Activated naive CD8-positive, alpha-beta T cell (primary cell): ENCODE measurements around the gene PRIM2.
A peak's percentile ranks its signal among the peaks of the same experiment; 100 is the strongest.
"Not testable (repeated sequence)": the region's sequence is repeated elsewhere in the genome, so short reads cannot be mapped to it uniquely, and the experiment has no call there.

Experiments
- H3K27ac Mint-ChIP-seq: one replicate; pipeline ENCODE4 v1.8.0; 2021; ENCODE audit warnings: mixed read lengths
- H3K27me3 Mint-ChIP-seq: one replicate; pipeline ENCODE4 v1.8.0; 2021; ENCODE audit warnings: mixed read lengths
- H3K36me3 Mint-ChIP-seq: one replicate; pipeline ENCODE4 v1.8.0; 2021; ENCODE audit warnings: mixed read lengths
- H3K4me1 Mint-ChIP-seq: one replicate; pipeline ENCODE4 v1.8.0; 2021; ENCODE audit warnings: low read depth, mixed read lengths
- H3K4me3 Mint-ChIP-seq: one replicate; pipeline ENCODE4 v1.8.0; 2021; ENCODE audit warnings: mild to moderate bottlenecking, mixed read lengths
- H3K9me3 Mint-ChIP-seq: one replicate; pipeline ENCODE4 v1.8.0; 2021; ENCODE audit warnings: low read depth, mixed read lengths

PRIM2 gene

DNA sequence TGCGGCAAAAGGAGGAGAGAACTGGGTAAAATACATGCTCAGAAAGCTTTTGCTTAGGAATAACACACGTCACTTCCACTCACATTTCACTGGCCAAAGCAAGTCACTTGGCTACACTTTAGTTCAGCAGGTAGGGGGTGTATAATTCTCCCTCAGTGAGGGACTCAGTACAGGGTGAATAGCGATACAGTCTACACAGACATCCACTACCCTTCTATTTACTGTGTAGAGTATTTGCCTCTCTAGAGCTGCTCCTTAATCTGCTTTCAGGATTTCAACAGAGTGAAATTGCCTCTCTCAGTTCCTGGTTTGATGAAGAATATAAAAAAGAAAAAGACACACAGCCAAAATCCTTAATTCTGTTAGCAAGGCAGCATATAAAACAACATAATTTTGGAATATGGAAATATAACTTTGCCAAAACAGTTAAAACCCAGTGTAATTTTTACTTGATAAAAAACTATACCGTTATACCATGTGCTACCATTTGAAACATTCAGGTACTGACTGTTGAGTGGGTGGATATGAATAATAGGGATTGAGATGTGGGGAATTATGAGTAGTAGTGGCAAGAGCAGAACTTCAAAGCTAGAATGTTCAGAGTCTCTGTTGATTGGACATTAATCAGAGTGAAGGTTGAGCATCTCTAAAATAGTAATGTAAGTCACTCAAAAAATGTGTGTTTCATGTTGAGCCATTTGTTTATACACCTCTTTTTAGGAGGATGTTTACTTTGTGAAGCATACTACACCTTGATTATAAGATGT, 51.7 kb downstream of the PRIM2 start:
- H3K36me3 Mint-ChIP-seq, result peaks cover 12% of the 10 kb centered on the region
- not testable (repeated sequence) for H3K27me3 Mint-ChIP-seq, H3K27ac Mint-ChIP-seq, H3K4me3 Mint-ChIP-seq, H3K4me1 Mint-ChIP-seq, H3K9me3 Mint-ChIP-seq

DNA sequence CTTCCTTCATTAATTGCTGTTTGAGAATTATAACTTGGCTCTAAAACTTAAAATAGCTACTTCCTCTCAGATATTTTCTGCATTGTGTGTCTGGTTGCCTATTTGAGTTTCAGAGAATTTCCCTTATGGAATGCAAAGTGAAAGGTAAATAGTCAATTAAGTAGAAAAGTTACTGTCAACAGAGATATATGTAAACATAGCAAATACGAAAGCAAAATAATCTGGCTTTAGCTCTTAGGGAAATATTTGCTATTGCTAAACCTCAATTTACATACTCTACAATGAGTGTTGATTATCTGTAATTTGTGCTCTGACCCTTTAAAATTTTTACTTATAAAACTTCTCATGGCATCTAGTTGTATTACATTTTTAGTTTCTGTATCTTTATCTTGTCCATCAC, 54.3 kb downstream of the PRIM2 start:
- not testable (repeated sequence) for H3K27ac Mint-ChIP-seq, H3K9me3 Mint-ChIP-seq, H3K27me3 Mint-ChIP-seq, H3K4me3 Mint-ChIP-seq, H3K4me1 Mint-ChIP-seq
- H3K36me3 Mint-ChIP-seq, result peaks cover 14% of the 10 kb centered on the region

DNA sequence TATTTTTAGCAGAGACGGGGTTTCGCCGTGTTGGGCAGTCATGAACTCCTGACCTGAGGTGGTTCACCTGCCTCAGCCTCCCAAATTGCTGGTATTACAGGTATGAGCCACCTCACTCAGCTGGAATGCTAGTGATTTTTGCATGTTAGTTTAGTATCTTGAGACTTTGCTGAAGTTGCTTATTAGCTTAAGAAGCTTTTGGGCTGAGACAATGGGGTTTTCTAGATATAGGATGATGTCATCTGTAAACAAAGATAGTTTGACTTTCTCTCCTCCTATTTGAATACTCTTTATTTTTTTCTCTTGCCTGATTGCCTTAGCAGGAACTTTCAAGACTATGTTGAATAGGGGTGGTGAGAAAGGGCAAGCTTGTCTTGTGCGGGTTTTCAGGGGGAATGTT, 57.3 kb downstream of the PRIM2 start:
- peaks cover 16% of the 10 kb centered on the region for H3K36me3 Mint-ChIP-seq

DNA sequence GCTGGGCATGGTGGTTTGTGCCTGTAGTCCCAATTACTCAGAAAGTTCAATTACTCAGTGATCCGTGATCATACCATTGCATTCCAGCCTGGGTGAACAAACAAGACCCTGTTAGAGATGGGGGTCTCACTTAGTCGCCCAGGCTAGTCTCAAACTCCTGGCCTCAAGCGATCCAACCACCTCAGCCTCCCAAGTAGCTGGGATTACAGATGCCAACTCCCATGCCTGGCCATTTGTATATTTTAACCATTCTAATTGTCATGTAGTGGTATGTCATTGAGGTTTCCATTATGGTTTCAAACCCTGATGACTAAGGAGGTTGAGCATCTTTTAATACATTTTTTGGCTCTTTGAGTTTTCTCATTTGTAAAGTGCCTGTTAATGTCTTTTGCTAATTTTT, 58.7 kb downstream of the PRIM2 start:
- H3K4me1 Mint-ChIP-seq, H3K27me3 Mint-ChIP-seq, H3K4me3 Mint-ChIP-seq, H3K27ac Mint-ChIP-seq, H3K9me3 Mint-ChIP-seq: not testable (repeated sequence)
- peaks cover 22% of the 10 kb centered on the region for H3K36me3 Mint-ChIP-seq

More for the DNA sequence above, 57.3 kb downstream of the PRIM2 start:
- H3K27me3 Mint-ChIP-seq, H3K27ac Mint-ChIP-seq, H3K4me3 Mint-ChIP-seq, H3K9me3 Mint-ChIP-seq, H3K4me1 Mint-ChIP-seq: not testable (repeated sequence)

DNA sequence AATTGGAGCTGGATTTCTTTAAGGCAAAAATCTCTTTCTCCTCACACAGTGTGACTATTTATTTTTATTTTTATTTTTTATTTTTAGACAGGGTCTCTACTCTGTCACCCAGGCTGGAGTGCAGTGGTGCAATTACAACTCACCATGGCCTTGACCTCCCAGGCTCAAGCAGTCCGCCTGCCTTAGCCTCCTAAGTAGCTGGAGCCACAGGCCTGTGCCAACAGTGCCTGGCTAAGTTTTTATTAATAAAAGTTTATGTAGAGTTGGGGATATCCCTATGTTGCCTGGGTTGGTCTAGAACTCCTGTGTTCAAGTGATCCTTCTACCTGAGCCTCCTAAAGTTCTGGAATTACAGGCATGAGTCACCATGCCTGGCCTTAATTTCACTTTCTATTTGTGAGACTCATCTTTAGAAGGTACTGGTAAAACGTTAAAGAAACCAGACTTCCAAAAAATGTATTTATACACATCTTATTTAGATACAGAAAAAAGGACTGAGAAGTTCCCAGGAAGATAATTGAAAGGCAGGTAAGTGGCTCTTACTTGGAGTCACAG, 71.7 kb downstream of the PRIM2 start:
- H3K27ac Mint-ChIP-seq, H3K4me1 Mint-ChIP-seq: not testable (repeated sequence)
- H3K36me3 Mint-ChIP-seq, result peaks cover 25% of the 10 kb centered on the region

DNA sequence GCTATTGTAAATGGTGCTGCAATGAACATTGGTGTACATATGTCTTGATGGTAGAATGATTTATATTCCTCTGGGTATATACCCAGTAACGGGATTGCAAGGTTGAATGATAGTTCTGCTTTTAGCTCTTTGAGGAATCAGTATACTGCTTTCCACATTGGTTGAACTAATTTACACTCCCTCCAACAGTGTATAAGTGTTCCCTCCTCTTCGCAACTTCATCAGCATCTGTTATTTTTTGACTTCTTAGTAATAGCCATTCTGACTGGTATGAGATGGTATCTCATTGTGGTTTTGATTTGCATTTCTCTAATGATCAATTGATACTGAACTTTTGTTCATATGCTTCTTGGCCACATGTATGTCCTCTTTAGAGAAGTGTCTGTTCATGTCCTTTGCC, 73.4 kb downstream of the PRIM2 start:
- H3K27ac Mint-ChIP-seq, H3K4me3 Mint-ChIP-seq, H3K27me3 Mint-ChIP-seq, H3K9me3 Mint-ChIP-seq, H3K4me1 Mint-ChIP-seq: not testable (repeated sequence)
- peaks cover 35% of the 10 kb centered on the region for H3K36me3 Mint-ChIP-seq

More for the DNA sequence above, 71.7 kb downstream of the PRIM2 start:
- not testable (repeated sequence) for H3K4me3 Mint-ChIP-seq, H3K27me3 Mint-ChIP-seq, H3K9me3 Mint-ChIP-seq

DNA sequence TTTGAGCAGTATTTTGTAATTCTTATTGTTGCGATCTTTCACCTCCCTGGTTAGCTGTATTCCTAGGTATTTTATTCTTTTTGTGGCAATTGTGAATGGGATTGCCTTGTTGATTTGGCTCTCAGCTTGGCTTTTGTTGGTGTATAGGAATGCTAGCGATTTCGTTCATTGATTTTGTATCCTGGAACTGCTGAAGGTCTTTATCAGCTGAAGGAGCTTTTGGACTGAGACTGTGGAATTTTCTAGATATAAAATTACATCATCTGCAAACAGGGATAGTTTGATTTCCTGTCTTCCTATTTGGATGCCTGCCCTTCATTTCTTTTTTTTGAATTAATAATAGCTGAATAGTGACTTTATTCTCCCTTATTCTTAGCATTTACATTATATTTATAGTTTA, 74.6 kb downstream of the PRIM2 start:
- not testable (repeated sequence) for H3K27me3 Mint-ChIP-seq, H3K27ac Mint-ChIP-seq, H3K4me3 Mint-ChIP-seq, H3K4me1 Mint-ChIP-seq
- peaks cover 45% of the 10 kb centered on the region for H3K36me3 Mint-ChIP-seq
- H3K9me3 Mint-ChIP-seq, result peaks cover 20% of the 10 kb centered on the region

DNA sequence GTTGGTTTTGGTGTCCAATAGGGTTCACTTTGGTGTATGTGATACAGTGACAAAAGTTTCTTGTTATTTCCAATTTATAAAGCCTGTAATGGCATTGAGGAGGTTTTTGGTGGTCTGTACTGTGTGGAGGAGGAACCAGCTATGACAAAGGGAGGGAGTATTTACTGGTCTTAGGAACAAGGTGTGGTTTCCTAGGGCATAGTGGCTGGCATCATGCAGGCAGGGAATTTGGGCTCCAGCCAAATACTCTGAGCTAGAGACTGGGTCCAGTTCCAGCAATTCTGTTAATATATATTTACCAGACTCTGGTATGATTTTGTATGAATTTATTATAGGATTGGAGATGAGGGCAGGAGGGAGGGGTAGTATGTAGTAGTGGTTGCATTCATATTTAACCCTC, 101.9 kb downstream of the PRIM2 start:
- H3K27ac Mint-ChIP-seq, H3K4me3 Mint-ChIP-seq, H3K27me3 Mint-ChIP-seq, H3K9me3 Mint-ChIP-seq: not testable (repeated sequence)
- Mint-ChIP-seq H3K4me1 (peaks cover 10% of the 10 kb centered on the region), H3K36me3 (peaks cover 22% of the 10 kb centered on the region)

DNA sequence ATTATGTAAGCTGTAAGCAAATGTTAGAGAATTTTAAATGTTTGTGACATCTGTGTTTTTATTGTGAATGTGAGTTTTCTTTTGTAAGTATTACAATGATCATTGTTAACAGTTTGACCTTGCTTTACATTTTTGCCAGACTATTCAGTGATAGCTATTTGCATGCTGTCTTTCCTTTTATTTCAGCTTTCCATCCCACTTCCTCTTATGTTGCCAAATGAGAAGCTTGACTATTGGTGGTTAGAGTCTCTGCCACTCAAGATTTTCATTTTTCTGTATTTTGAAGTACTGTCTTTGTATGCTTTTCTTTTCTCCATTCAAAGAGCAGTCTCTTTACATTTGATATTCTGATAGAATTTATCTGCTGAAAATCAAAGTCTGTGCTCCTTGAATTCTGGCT, 104.1 kb downstream of the PRIM2 start:
- H3K27me3 Mint-ChIP-seq, result no peaks in the 10 kb centered on the region
- no peak overlapping the region for H3K27ac Mint-ChIP-seq
- peaks cover 10% of the 10 kb centered on the region for H3K4me1 Mint-ChIP-seq
- H3K36me3 Mint-ChIP-seq, result peaks cover 19% of the 10 kb centered on the region
- H3K9me3 Mint-ChIP-seq, result no peaks in the 10 kb centered on the region
- H3K4me3 Mint-ChIP-seq, result no peak overlapping the region

DNA sequence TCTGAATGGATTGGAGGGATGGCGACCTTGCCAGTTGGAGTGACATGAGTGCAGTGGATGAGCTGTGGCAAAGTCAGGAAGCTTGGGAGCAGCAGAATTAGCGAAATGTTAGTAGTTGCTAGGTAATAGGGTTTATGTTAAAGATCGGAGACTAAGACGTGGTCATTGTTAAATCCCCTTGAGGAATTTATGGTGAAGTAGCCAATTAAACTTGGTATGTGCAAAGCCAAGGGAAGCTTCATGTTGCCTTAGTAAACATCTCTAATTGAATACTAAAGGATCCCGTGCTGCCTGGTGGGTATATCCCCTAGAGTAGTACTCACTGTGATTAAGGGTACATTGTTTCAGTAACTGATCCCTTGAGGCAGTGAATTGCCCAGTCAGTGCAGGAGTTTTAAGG, 106.0 kb downstream of the PRIM2 start:
- H3K4me1 Mint-ChIP-seq, result peaks cover 10% of the 10 kb centered on the region
- H3K9me3 Mint-ChIP-seq, result no peaks in the 10 kb centered on the region
- H3K27me3 Mint-ChIP-seq, result no peaks in the 10 kb centered on the region
- H3K36me3 Mint-ChIP-seq, result peaks cover 16% of the 10 kb centered on the region
- H3K27ac Mint-ChIP-seq, result no peak overlapping the region
- H3K4me3 Mint-ChIP-seq, result no peak overlapping the region

DNA sequence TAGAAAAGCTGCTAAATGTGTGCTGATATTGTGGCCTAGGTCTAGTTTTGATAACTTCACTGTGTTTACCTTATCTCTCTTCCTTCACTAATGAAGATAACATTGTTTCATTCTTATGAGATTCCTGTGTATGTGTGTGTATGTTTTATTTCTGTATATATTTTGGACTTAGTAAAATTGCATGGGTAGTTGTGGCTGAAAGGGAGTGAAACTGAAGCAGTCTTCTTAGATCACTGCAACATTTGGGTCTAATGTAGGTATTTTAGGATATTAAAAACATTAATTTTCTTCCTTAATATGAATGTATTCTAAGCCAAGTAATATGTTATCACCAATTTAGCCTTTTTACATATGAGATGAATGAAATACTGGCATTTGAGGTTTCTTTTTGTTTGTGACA, 114.3 kb downstream of the PRIM2 start:
- H3K27ac Mint-ChIP-seq, result peak overlapping the region; percentile 7
- H3K4me1 Mint-ChIP-seq, result peaks cover 24% of the 10 kb centered on the region
- H3K36me3 Mint-ChIP-seq, H3K4me3 Mint-ChIP-seq, H3K27me3 Mint-ChIP-seq, H3K9me3 Mint-ChIP-seq: not testable (repeated sequence)

DNA sequence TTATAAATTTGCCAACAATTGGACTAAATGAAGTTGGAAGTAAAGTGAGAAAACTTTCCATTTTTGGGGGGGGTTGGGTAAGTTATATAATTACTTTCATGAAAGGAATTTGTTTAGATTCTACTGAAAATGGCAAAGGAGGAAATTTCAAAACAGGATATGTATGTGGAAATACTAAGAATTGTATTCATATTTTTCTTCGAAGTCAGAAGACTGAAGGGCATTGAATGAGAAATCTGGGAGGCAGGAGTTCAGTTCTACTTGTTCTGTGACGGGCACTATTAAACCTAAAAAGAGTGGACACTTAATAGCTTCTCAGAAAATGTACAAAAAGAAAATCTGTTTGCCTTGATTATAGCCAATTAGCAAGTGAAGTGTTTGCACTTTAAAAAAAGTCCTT, 114.7 kb downstream of the PRIM2 start:
- Mint-ChIP-seq H3K4me1 (peaks cover 24% of the 10 kb centered on the region), H3K4me3 (no peak overlapping the region), H3K27me3 (no peaks in the 10 kb centered on the region), H3K9me3 (no peaks in the 10 kb centered on the region), H3K36me3 (peaks cover 5% of the 10 kb centered on the region), H3K27ac (peak overlapping the region; percentile 7)

DNA sequence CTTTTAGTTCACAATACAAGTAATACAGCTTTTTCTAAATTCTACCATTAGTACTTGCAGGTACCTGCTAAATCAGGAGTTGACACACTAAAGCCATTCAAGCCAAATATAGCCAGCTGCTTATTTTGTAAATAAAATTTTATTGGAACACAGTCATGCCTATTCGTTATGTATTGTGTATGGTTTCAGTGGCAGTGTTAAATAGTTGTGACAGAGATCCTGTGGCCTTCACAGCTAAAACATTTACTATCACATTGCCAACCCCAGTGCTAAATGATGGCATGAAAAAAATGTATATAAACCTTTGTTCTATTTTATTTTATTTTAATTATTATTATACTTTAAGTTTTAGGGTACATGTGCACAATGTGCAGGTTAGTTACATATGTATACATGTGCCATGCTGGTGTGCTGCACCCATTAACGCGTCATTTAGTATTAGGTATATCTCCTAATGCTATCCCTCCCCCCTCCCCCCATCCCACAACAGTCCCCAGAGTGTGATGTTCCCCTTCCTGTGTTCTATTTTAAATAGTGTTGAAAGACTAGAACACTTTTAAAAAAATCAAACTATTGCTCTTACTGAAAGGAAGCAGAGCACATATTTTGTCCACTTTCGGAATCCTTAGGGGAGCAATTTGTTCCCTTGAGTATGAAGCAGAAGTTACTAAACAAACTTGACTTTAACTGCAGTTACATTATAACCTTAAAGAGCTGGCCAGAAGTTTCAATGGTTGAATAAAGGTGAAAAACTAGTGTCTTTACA, 115.7 kb downstream of the PRIM2 start:
- Mint-ChIP-seq H3K9me3 (no peaks in the 10 kb centered on the region), H3K27me3 (no peaks in the 10 kb centered on the region), H3K27ac (no peak overlapping the region), H3K4me1 (peaks cover 24% of the 10 kb centered on the region), H3K4me3 (no peak overlapping the region), H3K36me3 (peaks cover 5% of the 10 kb centered on the region)

DNA sequence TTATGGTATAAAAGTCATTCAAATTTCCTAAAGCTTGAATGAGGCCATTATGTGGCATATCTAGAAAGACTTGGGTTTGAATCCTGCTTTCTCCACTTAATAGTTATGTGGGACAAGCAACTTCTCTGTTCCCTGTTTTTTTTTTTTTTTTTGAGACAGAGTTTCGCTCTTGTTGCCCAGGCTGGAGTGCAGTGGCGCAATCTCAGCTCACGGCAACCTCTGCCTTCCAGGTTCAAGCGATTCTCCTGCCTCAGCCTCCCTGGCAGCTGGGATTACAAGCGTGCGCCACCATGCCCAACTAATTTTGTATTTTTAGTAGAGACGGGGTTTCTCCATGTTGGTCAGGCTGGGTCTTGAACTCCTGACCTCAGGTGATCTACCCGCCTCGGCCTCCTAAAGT, 116.4 kb downstream of the PRIM2 start:
- H3K27ac Mint-ChIP-seq, H3K9me3 Mint-ChIP-seq, H3K4me3 Mint-ChIP-seq, H3K27me3 Mint-ChIP-seq, H3K36me3 Mint-ChIP-seq: not testable (repeated sequence)
- H3K4me1 Mint-ChIP-seq, result peaks cover 24% of the 10 kb centered on the region

DNA sequence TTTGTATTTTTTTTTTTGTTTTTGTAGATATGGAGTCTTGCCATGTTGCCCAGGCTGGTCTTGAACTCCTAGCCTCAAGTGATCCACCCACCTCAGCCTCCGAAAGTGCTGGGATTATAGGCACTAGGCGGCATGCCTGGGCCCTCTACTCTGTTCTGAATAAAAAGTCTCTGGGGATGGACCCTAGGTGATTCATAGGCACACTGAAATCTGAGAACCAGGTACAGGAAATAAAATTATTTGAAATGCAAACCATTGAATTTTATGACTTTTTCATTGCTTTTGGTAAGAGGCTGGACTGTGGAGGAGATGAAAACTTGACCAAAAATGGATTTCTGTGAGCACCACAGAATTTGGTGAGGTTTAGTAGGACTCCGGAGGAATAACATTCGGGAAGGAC, 117.5 kb downstream of the PRIM2 start:
- Mint-ChIP-seq H3K4me1 (peaks cover 24% of the 10 kb centered on the region), H3K27me3 (no peaks in the 10 kb centered on the region), H3K36me3 (peaks cover 5% of the 10 kb centered on the region), H3K27ac (no peak overlapping the region), H3K4me3 (no peak overlapping the region), H3K9me3 (no peaks in the 10 kb centered on the region)
